HEK293 (cell line): ENCODE data around the gene GRIPAP1.
A peak's percentile ranks its signal among the peaks of the same experiment; 100 is the strongest.

ENCODE experiments used
- KLF10 ChIP-seq: fragments of 450-650 bp; IDR thresholded peaks from 2 replicates; pipeline ENCODE4 v1.5.1; 2018; ENCODE audit warnings: missing biosample characterization, mild to moderate bottlenecking, missing genetic modification characterization
- KLF9 ChIP-seq: fragments of 450-650 bp; formaldehyde crosslinking; IDR thresholded peaks from 2 replicates; pipeline ENCODE4 v1.5.1; 2016; ENCODE audit warnings: missing biosample characterization, missing genetic modification characterization, low read depth
- MEIS1 ChIP-seq: sonication (generic); formaldehyde crosslinking; IDR thresholded peaks from 2 replicates; pipeline ENCODE4 v1.8.1; 2022; ENCODE audit warnings: missing genetic modification reagents, mild to moderate bottlenecking, borderline replicate concordance
- OSR2 ChIP-seq: fragments of 450-650 bp; formaldehyde crosslinking; IDR thresholded peaks from 2 replicates; pipeline ENCODE4 v1.5.1; 2016; ENCODE audit warnings: missing biosample characterization, missing genetic modification characterization
- REPIN1 ChIP-seq: fragments of 450-650 bp; formaldehyde crosslinking; IDR thresholded peaks from 2 replicates; pipeline ENCODE4 v1.5.1; 2017; ENCODE audit warnings: missing biosample characterization, missing genetic modification characterization, low read depth
- SALL2 ChIP-seq: fragments of 450-650 bp; formaldehyde crosslinking; IDR thresholded peaks from 2 replicates; pipeline ENCODE4 v1.5.0; 2017; ENCODE audit warnings: missing biosample characterization, mild to moderate bottlenecking, missing genetic modification characterization, borderline replicate concordance
- SETDB1 ChIP-seq: IDR thresholded peaks from one replicate; pipeline ENCODE4 v1.6.1; 2017; ENCODE audit warnings: mild to moderate bottlenecking, low read length, moderate library complexity, mixed read lengths; ENCODE audit not compliant: insufficient read length
- WT1 ChIP-seq: fragments of 450-650 bp; formaldehyde crosslinking; IDR thresholded peaks from 2 replicates; pipeline ENCODE4 v1.5.1; 2016; ENCODE audit warnings: missing biosample characterization, missing genetic modification characterization
- YY2 ChIP-seq: fragments of 450-650 bp; formaldehyde crosslinking; IDR thresholded peaks from 2 replicates; pipeline ENCODE4 v1.5.1; 2016; ENCODE audit warnings: missing biosample characterization, missing genetic modification characterization
- ZBTB1 ChIP-seq: fragments of 450-650 bp; formaldehyde crosslinking; IDR thresholded peaks from 2 replicates; pipeline ENCODE4 v1.5.1; 2016; ENCODE audit warnings: missing biosample characterization, missing genetic modification characterization
- ZBTB44 ChIP-seq: fragments of 450-650 bp; IDR thresholded peaks from 2 replicates; pipeline ENCODE4 v1.5.1; 2018; ENCODE audit warnings: missing biosample characterization, mild to moderate bottlenecking, missing genetic modification characterization
- ZBTB8A ChIP-seq: fragments of 450-650 bp; formaldehyde crosslinking; IDR thresholded peaks from 2 replicates; pipeline ENCODE4 v1.5.1; 2016; ENCODE audit warnings: missing biosample characterization, missing genetic modification characterization
- ZNF138 ChIP-seq: fragments of 450-650 bp; formaldehyde crosslinking; IDR thresholded peaks from 2 replicates; pipeline ENCODE4 v1.5.1; 2016; ENCODE audit warnings: missing biosample characterization, missing genetic modification characterization, borderline replicate concordance
- ZNF2 ChIP-seq: fragments of 450-650 bp; formaldehyde crosslinking; IDR thresholded peaks from 2 replicates; pipeline ENCODE4 v1.5.1; 2016; ENCODE audit warnings: missing biosample characterization, missing genetic modification characterization
- ZNF239 ChIP-seq: fragments of 450-650 bp; formaldehyde crosslinking; IDR thresholded peaks from 2 replicates; pipeline ENCODE4 v1.5.1; 2016; ENCODE audit warnings: missing biosample characterization, missing genetic modification characterization
- ZNF280C ChIP-seq: fragments of 450-650 bp; formaldehyde crosslinking; IDR thresholded peaks from 2 replicates; pipeline ENCODE4 v1.5.1; 2016; ENCODE audit warnings: missing biosample characterization, missing genetic modification characterization
- ZNF311 ChIP-seq: fragments of 450-650 bp; formaldehyde crosslinking; IDR thresholded peaks from 2 replicates; pipeline ENCODE4 v1.5.1; 2017; ENCODE audit warnings: missing biosample characterization, missing genetic modification characterization, borderline replicate concordance
- ZNF341 ChIP-seq: fragments of 450-650 bp; formaldehyde crosslinking; IDR thresholded peaks from 2 replicates; pipeline ENCODE4; 2016; ENCODE audit warnings: low read depth, missing biosample characterization, missing genetic modification characterization
- ZNF394 ChIP-seq: fragments of 450-650 bp; formaldehyde crosslinking; IDR thresholded peaks from 2 replicates; pipeline ENCODE4 v1.5.1; 2016; ENCODE audit warnings: missing biosample characterization, missing genetic modification characterization, mild to moderate bottlenecking, moderate library complexity, borderline replicate concordance
- ZNF404 ChIP-seq: fragments of 450-650 bp; formaldehyde crosslinking; IDR thresholded peaks from 2 replicates; pipeline ENCODE4 v1.5.1; 2017; ENCODE audit warnings: missing biosample characterization, missing genetic modification characterization
- ZNF473 ChIP-seq: fragments of 450-650 bp; formaldehyde crosslinking; IDR thresholded peaks from 2 replicates; pipeline ENCODE4 v1.5.1; 2017; ENCODE audit warnings: missing biosample characterization, missing genetic modification characterization
- ZNF488 ChIP-seq: fragments of 450-650 bp; formaldehyde crosslinking; IDR thresholded peaks from 2 replicates; pipeline ENCODE4 v1.5.1; 2016; ENCODE audit warnings: missing biosample characterization, missing genetic modification characterization
- ZNF514 ChIP-seq: fragments of 450-650 bp; formaldehyde crosslinking; IDR thresholded peaks from 2 replicates; pipeline ENCODE4 v1.5.1; 2016; ENCODE audit warnings: missing biosample characterization, missing genetic modification characterization
- ZNF549 ChIP-seq: fragments of 450-650 bp; IDR thresholded peaks from 2 replicates; pipeline ENCODE4 v1.5.1; 2018; ENCODE audit warnings: missing biosample characterization, missing genetic modification characterization, mild to moderate bottlenecking, inconsistent platforms, moderate library complexity
- ZNF560 ChIP-seq: fragments of 450-650 bp; formaldehyde crosslinking; IDR thresholded peaks from 2 replicates; pipeline ENCODE4 v1.5.1; 2017; ENCODE audit warnings: missing biosample characterization, missing genetic modification characterization, borderline replicate concordance
- ZNF596 ChIP-seq: fragments of 450-650 bp; IDR thresholded peaks from 2 replicates; pipeline ENCODE4 v1.5.0; 2018; ENCODE audit warnings: missing biosample characterization, mild to moderate bottlenecking, missing genetic modification characterization, moderate library complexity
- ZNF623 ChIP-seq: fragments of 450-650 bp; formaldehyde crosslinking; IDR thresholded peaks from 2 replicates; pipeline ENCODE4 v1.5.1; 2016; ENCODE audit warnings: missing biosample characterization, missing genetic modification characterization
- ZNF677 ChIP-seq: fragments of 450-650 bp; IDR thresholded peaks from 2 replicates; pipeline ENCODE4 v1.5.0; 2018; ENCODE audit warnings: missing biosample characterization, mild to moderate bottlenecking, missing genetic modification characterization, moderate library complexity
- ZNF76 ChIP-seq: fragments of 450-650 bp; formaldehyde crosslinking; IDR thresholded peaks from 2 replicates; pipeline ENCODE4; 2016; ENCODE audit warnings: low read depth, missing biosample characterization, missing genetic modification characterization, borderline replicate concordance
- TF ChIP-seq, protein P1 (sequence below): fragments of 450-650 bp; formaldehyde crosslinking; IDR thresholded peaks from 2 replicates; pipeline ENCODE4 v1.5.1; 2016; ENCODE audit warnings: missing biosample characterization, missing genetic modification characterization
- TF ChIP-seq, protein P2 (sequence below): fragments of 450-650 bp; formaldehyde crosslinking; IDR thresholded peaks from 2 replicates; pipeline ENCODE4 v1.5.1; 2017; ENCODE audit warnings: missing biosample characterization, missing genetic modification characterization
- TF ChIP-seq, protein P3 (sequence below): fragments of 450-650 bp; formaldehyde crosslinking; IDR thresholded peaks from 2 replicates; pipeline ENCODE4 v1.5.1; 2016; ENCODE audit warnings: missing biosample characterization, missing genetic modification characterization

GRIPAP1 gene

GRCh38 chrX:49037883-49038475 lies 35.9 kb upstream of the GRIPAP1 start (continued):
- no peak for TF ChIP-seq ZBTB44 (tag by site-specific recombination)
- TF ChIP-seq ZNF549: no peak
- no peak for TF ChIP-seq ZBTB8A
- no peak for TF ChIP-seq ZNF677 (tag by site-specific recombination)
- TF ChIP-seq ZNF596 (tag by site-specific recombination): no peak
- TF ChIP-seq ZNF239 (tag by site-specific recombination): no peak
- TF ChIP-seq MEIS1 (CRISPR knock-in tag): no peak
- no peak for TF ChIP-seq ZNF311 (tag by site-specific recombination)
- TF ChIP-seq ZBTB1: no peak
- TF ChIP-seq KLF10 (tag by site-specific recombination): no peak
- no peak for TF ChIP-seq ZNF623 (tag by site-specific recombination)
- TF ChIP-seq, protein P1, sequence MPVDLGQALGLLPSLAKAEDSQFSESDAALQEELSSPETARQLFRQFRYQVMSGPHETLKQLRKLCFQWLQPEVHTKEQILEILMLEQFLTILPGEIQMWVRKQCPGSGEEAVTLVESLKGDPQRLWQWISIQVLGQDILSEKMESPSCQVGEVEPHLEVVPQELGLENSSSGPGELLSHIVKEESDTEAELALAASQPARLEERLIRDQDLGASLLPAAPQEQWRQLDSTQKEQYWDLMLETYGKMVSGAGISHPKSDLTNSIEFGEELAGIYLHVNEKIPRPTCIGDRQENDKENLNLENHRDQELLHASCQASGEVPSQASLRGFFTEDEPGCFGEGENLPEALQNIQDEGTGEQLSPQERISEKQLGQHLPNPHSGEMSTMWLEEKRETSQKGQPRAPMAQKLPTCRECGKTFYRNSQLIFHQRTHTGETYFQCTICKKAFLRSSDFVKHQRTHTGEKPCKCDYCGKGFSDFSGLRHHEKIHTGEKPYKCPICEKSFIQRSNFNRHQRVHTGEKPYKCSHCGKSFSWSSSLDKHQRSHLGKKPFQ (tag by site-specific recombination): no peak
- no peak for TF ChIP-seq ZNF488 (tag by site-specific recombination)
- TF ChIP-seq ZNF394 (tag by site-specific recombination): 0 out of 2 replicates have a peak, but pooled peaks have one; percentile 18
- TF ChIP-seq WT1: peak; percentile 31; the same call in 1 of the 2 replicates
- TF ChIP-seq OSR2 (tag by site-specific recombination): no peak
- no peak for TF ChIP-seq ZNF138 (tag by site-specific recombination)
- TF ChIP-seq, protein P2, sequence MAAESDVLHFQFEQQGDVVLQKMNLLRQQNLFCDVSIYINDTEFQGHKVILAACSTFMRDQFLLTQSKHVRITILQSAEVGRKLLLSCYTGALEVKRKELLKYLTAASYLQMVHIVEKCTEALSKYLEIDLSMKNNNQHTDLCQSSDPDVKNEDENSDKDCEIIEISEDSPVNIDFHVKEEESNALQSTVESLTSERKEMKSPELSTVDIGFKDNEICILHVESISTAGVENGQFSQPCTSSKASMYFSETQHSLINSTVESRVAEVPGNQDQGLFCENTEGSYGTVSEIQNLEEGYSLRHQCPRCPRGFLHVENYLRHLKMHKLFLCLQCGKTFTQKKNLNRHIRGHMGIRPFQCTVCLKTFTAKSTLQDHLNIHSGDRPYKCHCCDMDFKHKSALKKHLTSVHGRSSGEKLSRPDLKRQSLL (tag by site-specific recombination): no peak
- TF ChIP-seq YY2 (tag by site-specific recombination): no peak
- no peak for TF ChIP-seq KLF9
- TF ChIP-seq ZNF280C (tag by site-specific recombination): no peak
- TF ChIP-seq ZNF404 (tag by site-specific recombination): no peak
- no peak for TF ChIP-seq ZNF2 (tag by site-specific recombination)
- TF ChIP-seq ZNF473: no peak
- TF ChIP-seq ZNF76 (tag by site-specific recombination): no peak
- no peak for TF ChIP-seq ZNF514 (tag by site-specific recombination)
- TF ChIP-seq ZNF560 (tag by site-specific recombination): no peak
- no peak for TF ChIP-seq SETDB1
- TF ChIP-seq ZNF341 (tag by site-specific recombination): no peak
- no peak for TF ChIP-seq REPIN1 (tag by site-specific recombination)
- TF ChIP-seq SALL2 (tag by site-specific recombination): no peak
- TF ChIP-seq, protein P3, sequence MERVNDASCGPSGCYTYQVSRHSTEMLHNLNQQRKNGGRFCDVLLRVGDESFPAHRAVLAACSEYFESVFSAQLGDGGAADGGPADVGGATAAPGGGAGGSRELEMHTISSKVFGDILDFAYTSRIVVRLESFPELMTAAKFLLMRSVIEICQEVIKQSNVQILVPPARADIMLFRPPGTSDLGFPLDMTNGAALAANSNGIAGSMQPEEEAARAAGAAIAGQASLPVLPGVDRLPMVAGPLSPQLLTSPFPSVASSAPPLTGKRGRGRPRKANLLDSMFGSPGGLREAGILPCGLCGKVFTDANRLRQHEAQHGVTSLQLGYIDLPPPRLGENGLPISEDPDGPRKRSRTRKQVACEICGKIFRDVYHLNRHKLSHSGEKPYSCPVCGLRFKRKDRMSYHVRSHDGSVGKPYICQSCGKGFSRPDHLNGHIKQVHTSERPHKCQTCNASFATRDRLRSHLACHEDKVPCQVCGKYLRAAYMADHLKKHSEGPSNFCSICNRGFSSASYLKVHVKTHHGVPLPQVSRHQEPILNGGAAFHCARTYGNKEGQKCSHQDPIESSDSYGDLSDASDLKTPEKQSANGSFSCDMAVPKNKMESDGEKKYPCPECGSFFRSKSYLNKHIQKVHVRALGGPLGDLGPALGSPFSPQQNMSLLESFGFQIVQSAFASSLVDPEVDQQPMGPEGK (tag by site-specific recombination): peak; percentile 38
